Aorta (tissue), 5 donors: ENCODE measurements around the gene NFKBIZ. TPM values are rescaled to one million over a fixed set of nuclear protein-coding genes. Genes with fewer than 3 reads are reported as not detected.
A peak's percentile ranks its signal among the peaks of the same experiment; 100 is the strongest.

Experiments used
- ATAC-seq: fragments of 200-7000 bp; cut with Tn5 transposase; one replicate; pipeline ENCODE4 v1.9.1; 2022; ENCODE audit warnings: moderate library complexity; ENCODE audit not compliant: low FRiP score
- DNase-seq, 2 donors: peaks; one replicate each; pipeline ENCODE4 v3.0.0-alpha.2; 2020
- H3K27ac ChIP-seq, 2 donors: one replicate each; pipeline ENCODE4 v1.5.1; 2013; ENCODE audit warnings: low read length in 2 of 2, mild to moderate bottlenecking in 2 of 2, moderate library complexity in 2 of 2, control low read depth in 1 of 2, inconsistent platforms in 1 of 2, low read depth in 1 of 2
- H3K27me3 ChIP-seq, 2 donors: one replicate each; pipeline ENCODE4 v1.6.1; 2013; ENCODE audit warnings: control low read depth in 1 of 2, low read length in 1 of 2, mild to moderate bottlenecking in 1 of 2, moderate library complexity in 1 of 2; ENCODE audit not compliant: insufficient read depth in 2 of 2, control insufficient read depth in 1 of 2
- H3K36me3 ChIP-seq, 2 donors: one replicate each; pipeline ENCODE4 v1.6.1; 2013; ENCODE audit warnings: control low read depth in 1 of 2, low read length in 1 of 2, mild to moderate bottlenecking in 1 of 2; ENCODE audit not compliant: insufficient read depth in 2 of 2, control insufficient read depth in 1 of 2
- H3K4me1 ChIP-seq, 2 donors: one replicate each; pipeline ENCODE4 v1.6.1; 2013; ENCODE audit warnings: low read length in 2 of 2, control low read depth in 1 of 2, mild to moderate bottlenecking in 1 of 2, moderate library complexity in 1 of 2; ENCODE audit not compliant: insufficient read depth in 2 of 2, control insufficient read depth in 1 of 2
- H3K4me3 ChIP-seq, 2 donors: one replicate each; pipeline ENCODE4 v1.5.1; 2013; ENCODE audit warnings: low read length in 2 of 2, control low read depth in 1 of 2, mild to moderate bottlenecking in 1 of 2
- H3K9me3 ChIP-seq: one replicate; pipeline ENCODE4 v1.6.1; 2013; ENCODE audit warnings: mild to moderate bottlenecking, low read length; ENCODE audit not compliant: control insufficient read depth
- WGBS, 2 donors: extraction: QIAGEN DNeasy Blood & Tissue Kit; methylation state at CpG; one replicate each; pipeline ENCODE4 v1.1.7; 2013; 5-methylcytosine and 5-hydroxymethylcytosine counted together
- intact Hi-C, 2 donors: fragments of 100-400 bp; cut with DNase I; formaldehyde crosslinking; loops; one replicate each; pipeline versions ENCODE4 v1.14.2 to v1.15.0; 2022
- polyA plus RNA-seq, 2 donors: library from polyadenylated mRNA; stranded (reverse); fragments of 200-250 nt; gene quantifications; one replicate each; pipeline ENCODE4 v1.2.3, GENCODE V29; 2013
- total RNA-seq, 2 donors: library from RNA; stranded (reverse); fragmentation: NEBNext Ultra II Directional; extraction: Animal tissue kit (Norgen Biotek cat#: 25700); gene quantifications; one replicate each; pipeline ENCODE4 v1.2.1, GENCODE V29; 2021
- donor health status: healthy with polysubstance abuse.
- donor health status: Bipolar disorder and iron deficiency.
- donor health status: DM: no; HTN: no; CAD: no.
- donor health status: DM: no; HTN: no; CAD: no.
- donor health status: DM: yes; HTN: yes; CAD: no.

The NFKBIZ gene
- total and polyA plus RNA-seq, 4 donors: 6.5 to 198 (median 87.3) TPM

DNA sequence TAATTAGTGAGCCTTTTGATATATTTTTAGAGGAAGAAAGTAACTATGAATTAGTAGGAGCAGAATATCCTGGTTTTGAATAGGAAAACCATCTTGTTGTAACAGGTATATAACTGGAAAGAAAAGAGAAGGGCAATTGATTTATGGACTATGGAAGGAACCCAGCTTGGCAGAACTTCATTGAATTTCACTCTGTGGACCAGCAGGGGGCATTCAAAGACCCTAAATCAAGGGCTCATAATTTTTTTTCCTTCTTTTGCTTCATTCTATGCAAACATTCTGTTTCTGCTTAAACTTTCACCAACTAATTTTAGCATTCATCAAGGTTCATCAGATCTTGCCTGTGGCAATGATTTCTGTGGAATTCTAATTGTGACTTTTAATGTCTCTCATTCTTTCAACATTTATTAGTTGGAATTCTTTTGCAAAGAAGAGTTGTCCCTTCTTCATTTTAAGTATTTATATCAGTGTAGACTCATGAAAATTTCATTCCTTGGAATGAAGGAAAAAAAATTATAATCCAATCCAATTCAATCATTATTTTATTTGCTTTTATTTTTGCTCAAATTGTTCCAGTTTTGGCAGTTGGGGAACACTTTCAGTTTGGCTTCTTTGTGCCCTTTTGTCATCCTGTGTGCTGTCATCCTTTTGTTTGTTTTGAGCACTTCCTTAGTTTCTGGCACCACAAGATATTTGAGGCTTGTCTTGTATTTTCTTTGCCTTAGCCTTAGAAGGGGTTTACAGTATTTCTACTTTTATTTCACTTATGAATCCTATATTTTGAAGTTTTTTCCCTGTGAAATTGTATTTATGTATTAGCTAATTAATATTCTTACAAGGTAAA lies 39.9 kb upstream of the NFKBIZ start:
- no peak overlapping the region for H3K4me3 ChIP-seq
- no peak overlapping the region for H3K27ac ChIP-seq
- ATAC-seq: peak; percentile 60
- no peak for DNase-seq
- intact Hi-C loops: loop anchor here (1.0 to 10.0 kb wide), 5 partner anchors 38 to 725 kb away; partner anchors contain the start of gene NFKBIZ (in 1 of the 2)
- no peaks in the 10 kb centered on the region for H3K4me1 ChIP-seq
- H3K9me3 ChIP-seq: no peaks in the 10 kb centered on the region
- no peaks in the 10 kb centered on the region for H3K27me3 ChIP-seq
- no peaks in the 10 kb centered on the region for H3K36me3 ChIP-seq

DNA sequence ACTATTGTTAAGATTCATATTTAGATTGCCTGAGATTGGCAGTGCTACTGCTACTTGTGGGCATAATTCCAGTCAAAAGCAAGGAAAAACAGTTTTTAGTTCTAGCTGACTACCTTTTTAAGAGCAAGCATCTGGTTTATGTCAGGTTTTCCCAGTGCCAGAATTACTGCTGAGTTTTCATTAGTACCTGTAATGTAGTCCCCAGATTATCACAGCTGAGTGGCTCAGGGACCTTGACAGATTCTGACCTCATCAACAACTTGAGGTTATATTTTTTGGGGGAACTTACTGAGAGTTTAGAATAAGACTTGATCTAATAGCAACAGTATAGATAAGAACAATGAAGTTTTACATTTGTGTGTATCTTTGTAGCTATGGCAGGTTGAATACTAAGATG lies 39.3 kb upstream of the NFKBIZ start:
- Histone ChIP-seq H3K4me3 (no peak overlapping the region), H3K9me3 (no peaks in the 10 kb centered on the region), H3K27ac (no peak overlapping the region), H3K4me1 (no peaks in the 10 kb centered on the region), H3K36me3 (no peaks in the 10 kb centered on the region), H3K27me3 (no peaks in the 10 kb centered on the region)
- no peak for DNase-seq
- intact Hi-C loops: loop anchor here (2.0 to 10.0 kb wide), 3 partner anchors 37 to 725 kb away; partner anchors contain the start of gene NFKBIZ (in 1 of the 2)
- no peak for ATAC-seq

DNA sequence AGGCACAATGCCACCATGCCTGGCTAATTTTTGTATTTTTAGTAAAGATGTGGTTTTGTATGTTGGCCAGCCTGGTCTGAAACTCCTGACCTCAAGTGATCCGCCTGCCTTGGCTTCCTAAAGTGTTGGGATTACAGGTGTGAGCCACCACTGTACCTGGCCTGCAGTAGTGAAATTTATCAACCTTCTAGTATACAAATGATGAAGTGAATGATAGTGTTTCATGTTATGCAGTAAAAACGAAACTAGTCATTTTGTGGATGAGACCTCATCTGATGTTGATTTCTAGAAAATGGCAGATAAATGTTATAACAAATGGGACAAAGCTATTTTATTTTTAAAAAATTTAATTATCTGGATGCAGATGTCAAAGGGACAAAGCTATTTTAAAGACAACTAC lies 37.4 kb upstream of the NFKBIZ start:
- WGBS, 2 donors: 93 to 94% methylated on average over 2 of the region's 2 CpGs
- intact Hi-C loops: loop anchor here (2.0 to 10.0 kb wide), 3 partner anchors 35 to 723 kb away; partner anchors contain the start of gene NFKBIZ (in 1 of the 2)
- Histone ChIP-seq H3K36me3 (no peaks in the 10 kb centered on the region), H3K4me3 (no peak overlapping the region), H3K4me1 (no peaks in the 10 kb centered on the region), H3K27ac (no peak overlapping the region), H3K9me3 (no peaks in the 10 kb centered on the region), H3K27me3 (no peaks in the 10 kb centered on the region)
- ATAC-seq: no peak
- DNase-seq: no peak

DNA sequence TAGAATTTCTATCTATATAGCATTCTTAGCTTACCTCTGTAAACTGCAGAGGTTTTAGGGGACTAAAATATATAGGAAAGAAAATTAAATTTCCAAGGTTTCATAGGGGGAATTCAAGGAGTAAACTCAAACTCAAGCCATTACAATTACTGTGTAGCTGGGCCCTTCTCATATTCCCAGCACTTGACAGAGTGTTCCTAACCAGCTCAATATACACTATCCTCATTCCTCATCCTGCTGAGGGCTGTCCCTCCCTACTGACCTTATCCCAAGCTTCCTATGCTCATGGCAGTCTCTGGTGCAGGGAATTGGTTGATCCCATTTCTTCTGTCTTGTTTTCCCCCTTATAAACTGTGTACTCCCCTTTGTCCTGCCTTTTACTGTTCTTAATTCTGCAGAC lies 36.4 kb upstream of the NFKBIZ start:
- DNase-seq (no peak), ATAC-seq (no peak)
- no peaks in the 10 kb centered on the region for H3K9me3 ChIP-seq
- no peak overlapping the region for H3K27ac ChIP-seq
- H3K4me1 ChIP-seq: no peaks in the 10 kb centered on the region
- intact Hi-C loops: loop anchor here (5.0 to 10.0 kb wide), 2 partner anchors 34 to 722 kb away; partner anchors contain the start of gene NFKBIZ (in 1 of the 2)
- no peaks in the 10 kb centered on the region for H3K27me3 ChIP-seq
- H3K4me3 ChIP-seq: no peak overlapping the region
- H3K36me3 ChIP-seq: no peaks in the 10 kb centered on the region

DNA sequence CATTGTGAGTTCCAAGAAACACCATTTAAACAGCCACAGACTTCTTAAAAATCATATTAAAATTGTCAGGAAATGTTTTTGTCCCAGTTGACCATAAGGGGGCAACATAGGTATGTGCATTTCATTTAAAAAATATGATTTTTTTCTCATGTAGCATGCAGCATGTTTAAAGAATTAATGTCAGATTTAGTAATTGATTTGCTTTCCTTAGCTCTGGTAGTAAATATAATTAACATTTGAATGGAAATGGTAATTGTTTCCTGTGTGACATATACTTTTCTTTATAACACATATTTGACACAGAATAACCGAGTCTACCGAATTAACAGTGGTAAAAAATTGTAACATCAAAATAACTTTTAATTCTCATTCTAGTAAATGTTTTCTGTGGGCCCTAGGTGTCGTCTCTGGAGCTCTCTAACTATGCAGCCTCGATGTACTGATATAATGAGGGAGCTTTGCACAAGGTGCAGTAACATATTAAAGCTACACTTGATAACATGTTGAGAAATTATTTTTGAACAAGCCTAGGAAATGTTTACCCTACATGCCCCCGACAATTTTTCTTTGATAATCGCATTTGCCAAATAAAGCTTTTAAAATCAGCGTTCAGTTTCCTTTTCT lies 35.4 kb upstream of the NFKBIZ start:
- H3K4me3 ChIP-seq: no peak overlapping the region
- DNase-seq: no peak
- intact Hi-C loops: loop anchor here (5.0 to 10.0 kb wide), 2 partner anchors 33 to 721 kb away; partner anchors contain the start of gene NFKBIZ (in 1 of the 2)
- no peaks in the 10 kb centered on the region for H3K36me3 ChIP-seq
- H3K27ac ChIP-seq: no peak overlapping the region
- H3K9me3 ChIP-seq: no peaks in the 10 kb centered on the region
- 57 to 59% methylated on average over 7 of the region's 7 CpGs for WGBS, 2 donors
- ATAC-seq: peak; percentile 75
- H3K4me1 ChIP-seq: no peaks in the 10 kb centered on the region
- H3K27me3 ChIP-seq: no peaks in the 10 kb centered on the region

DNA sequence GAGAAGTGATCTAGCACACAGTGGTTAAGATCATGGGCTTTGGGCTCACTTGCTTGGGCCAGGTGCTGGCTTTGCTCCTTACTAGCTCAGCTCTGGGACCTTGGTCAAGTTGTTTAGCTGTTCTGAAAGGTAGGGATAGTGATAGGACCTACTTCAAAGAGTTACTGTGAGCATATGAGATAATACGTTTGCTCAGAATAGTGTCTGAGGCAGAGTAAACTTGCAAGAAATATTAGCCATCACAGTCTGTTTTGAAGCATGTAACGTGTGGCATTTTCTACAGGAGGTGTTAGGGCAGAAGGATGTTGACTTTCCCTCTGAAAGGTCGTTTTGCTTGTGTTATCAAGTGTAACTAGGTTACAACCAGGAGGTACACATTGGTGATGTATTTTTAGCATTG lies 34.5 kb upstream of the NFKBIZ start:
- no peaks in the 10 kb centered on the region for H3K27me3 ChIP-seq
- intact Hi-C loops: loop anchor here (5.0 to 10.0 kb wide), 2 partner anchors 32 to 720 kb away; partner anchors contain the start of gene NFKBIZ (in 1 of the 2)
- H3K27ac ChIP-seq: no peak overlapping the region
- ATAC-seq (no peak), DNase-seq (no peak)
- no peaks in the 10 kb centered on the region for H3K9me3 ChIP-seq
- H3K4me1 ChIP-seq: no peaks in the 10 kb centered on the region
- WGBS, 2 donors: 44 to 55% methylated on average over 3 of the region's 3 CpGs
- H3K4me3 ChIP-seq: no peak overlapping the region
- no peaks in the 10 kb centered on the region for H3K36me3 ChIP-seq

DNA sequence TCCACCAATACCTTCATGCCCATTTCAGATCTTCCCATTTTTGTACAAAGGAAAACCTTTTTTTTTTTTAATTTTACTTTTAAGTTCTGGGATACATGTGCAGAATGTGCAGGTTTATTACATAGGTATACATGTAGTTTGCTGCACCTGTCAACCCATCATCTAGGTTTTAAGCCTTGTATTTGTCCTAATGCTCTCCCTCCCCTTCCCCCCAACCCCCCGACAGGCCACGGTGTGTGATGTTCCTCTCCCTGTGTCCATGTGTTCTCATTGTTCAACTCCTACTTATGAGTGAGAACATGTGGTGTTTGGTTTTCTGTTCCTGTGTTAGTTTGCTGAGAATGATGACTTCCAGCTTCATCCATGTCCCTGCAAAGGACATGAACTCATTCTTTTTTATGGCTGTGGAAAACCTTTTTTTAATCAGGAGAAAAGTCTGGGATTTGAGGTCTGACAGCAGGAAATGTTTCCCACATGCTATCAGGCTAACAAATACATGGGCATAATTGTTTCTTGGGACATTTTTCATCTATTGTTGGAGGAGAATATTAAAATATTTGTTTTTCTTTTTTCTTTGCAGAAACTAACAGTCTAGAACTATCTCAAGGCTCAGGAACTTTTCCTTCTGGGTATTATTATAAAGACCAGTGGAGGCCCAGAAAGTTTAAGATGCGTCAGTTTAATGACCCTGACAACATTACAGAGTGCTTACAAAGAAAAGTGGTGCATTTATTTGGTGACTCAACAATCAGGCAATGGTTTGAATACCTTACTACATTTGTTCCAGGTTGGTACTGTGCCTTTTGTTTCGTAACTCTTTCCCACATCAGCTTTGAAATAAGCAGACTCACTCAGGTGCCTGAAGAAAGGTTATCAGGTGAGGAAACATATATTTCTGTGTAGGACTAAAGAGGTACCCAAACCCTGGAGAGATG lies 32.8 kb upstream of the NFKBIZ start:
- Histone ChIP-seq H3K27me3 (no peaks in the 10 kb centered on the region), H3K36me3 (peaks cover 0 to 2% of the 10 kb centered on the region in 2 donors), H3K4me1 (no peaks in the 10 kb centered on the region), H3K4me3 (no peak overlapping the region), H3K9me3 (no peaks in the 10 kb centered on the region), H3K27ac (no peak overlapping the region)
- no peak for DNase-seq
- intact Hi-C loops: loop anchor here in 1 of 2 donors (10.0 kb wide), 1 partner anchor 718 kb away; no protein-coding TSS in a partner anchor
- no peak for ATAC-seq
- 59 to 62% methylated on average over 4 of the region's 4 CpGs for WGBS, 2 donors

DNA sequence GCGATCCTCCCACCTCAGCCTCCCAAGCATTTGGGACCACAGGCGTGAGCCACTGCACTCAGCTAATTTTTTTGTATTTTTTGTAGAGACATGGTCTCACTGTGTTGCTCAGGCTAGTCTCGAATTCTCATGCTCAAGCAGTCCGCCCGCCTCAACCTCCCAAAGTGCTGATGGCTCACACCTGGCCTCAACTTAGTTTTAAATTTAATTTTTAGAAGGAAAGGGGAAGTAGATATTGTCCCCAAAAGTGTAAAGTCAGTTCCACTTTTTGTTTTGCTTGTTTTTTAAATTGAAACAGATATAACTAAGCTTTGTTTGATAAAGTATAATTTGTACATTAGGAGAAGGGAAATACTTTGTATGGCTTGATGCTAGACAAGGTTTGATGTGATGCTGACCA lies 31.3 kb upstream of the NFKBIZ start:
- intact Hi-C loops: loop anchor here in 1 of 2 donors (10.0 kb wide), 1 partner anchor 717 kb away; no protein-coding TSS in a partner anchor
- DNase-seq (no peak), ATAC-seq (no peak)
- H3K27ac ChIP-seq: no peak overlapping the region
- H3K9me3 ChIP-seq: no peaks in the 10 kb centered on the region
- peaks cover 0 to 4% of the 10 kb centered on the region in 2 donors for H3K36me3 ChIP-seq
- 94 to 97% methylated on average over 5 of the region's 5 CpGs for WGBS, 2 donors
- no peaks in the 10 kb centered on the region for H3K4me1 ChIP-seq
- H3K27me3 ChIP-seq: no peaks in the 10 kb centered on the region
- no peak overlapping the region for H3K4me3 ChIP-seq
